Subcutaneous abdominal adipose tissue (tissue), 5 donors: ENCODE measurements around the gene NAA35.
A peak's percentile ranks its signal among the peaks of the same experiment; 100 is the strongest.

ENCODE experiments used
- H3K27ac ChIP-seq: one replicate; pipeline ENCODE4 v1.7.0; 2013; ENCODE audit warnings: low read depth, mild to moderate bottlenecking, inconsistent platforms, low read length, moderate library complexity
- H3K27me3 ChIP-seq, 5 donors: one replicate each; pipeline ENCODE4 v1.7.0; 2013; ENCODE audit warnings: low read length in 5 of 5, inconsistent platforms in 1 of 5; ENCODE audit not compliant: control insufficient read depth in 5 of 5, insufficient read depth in 4 of 5
- H3K36me3 ChIP-seq, 5 donors: one replicate each; pipeline ENCODE4 v1.7.0; 2013; ENCODE audit warnings: low read length in 5 of 5; ENCODE audit not compliant: control insufficient read depth in 5 of 5, insufficient read depth in 5 of 5
- H3K4me1 ChIP-seq, 5 donors: one replicate each; pipeline ENCODE4 v1.7.0; 2013; ENCODE audit warnings: low read length in 5 of 5, mild to moderate bottlenecking in 3 of 5, moderate library complexity in 1 of 5; ENCODE audit not compliant: control insufficient read depth in 5 of 5, insufficient read depth in 5 of 5
- H3K4me3 ChIP-seq, 5 donors: one replicate each; pipeline ENCODE4 v1.7.0; 2013; ENCODE audit warnings: low read length in 5 of 5, low read depth in 1 of 5
- H3K9ac ChIP-seq, 5 donors: one replicate each; pipeline ENCODE4 v1.7.0; 2013; ENCODE audit warnings: low read length in 5 of 5, mild to moderate bottlenecking in 4 of 5, moderate library complexity in 3 of 5
- H3K9me3 ChIP-seq, 5 donors: one replicate each; pipeline ENCODE4 v1.7.0; 2013; ENCODE audit warnings: low read length in 5 of 5; ENCODE audit not compliant: control insufficient read depth in 5 of 5
- donor health status: healthy.
- donor health status: healthy.
- donor health status: healthy.
- donor health status: healthy.
- donor health status: healthy.

The NAA35 gene

DNA sequence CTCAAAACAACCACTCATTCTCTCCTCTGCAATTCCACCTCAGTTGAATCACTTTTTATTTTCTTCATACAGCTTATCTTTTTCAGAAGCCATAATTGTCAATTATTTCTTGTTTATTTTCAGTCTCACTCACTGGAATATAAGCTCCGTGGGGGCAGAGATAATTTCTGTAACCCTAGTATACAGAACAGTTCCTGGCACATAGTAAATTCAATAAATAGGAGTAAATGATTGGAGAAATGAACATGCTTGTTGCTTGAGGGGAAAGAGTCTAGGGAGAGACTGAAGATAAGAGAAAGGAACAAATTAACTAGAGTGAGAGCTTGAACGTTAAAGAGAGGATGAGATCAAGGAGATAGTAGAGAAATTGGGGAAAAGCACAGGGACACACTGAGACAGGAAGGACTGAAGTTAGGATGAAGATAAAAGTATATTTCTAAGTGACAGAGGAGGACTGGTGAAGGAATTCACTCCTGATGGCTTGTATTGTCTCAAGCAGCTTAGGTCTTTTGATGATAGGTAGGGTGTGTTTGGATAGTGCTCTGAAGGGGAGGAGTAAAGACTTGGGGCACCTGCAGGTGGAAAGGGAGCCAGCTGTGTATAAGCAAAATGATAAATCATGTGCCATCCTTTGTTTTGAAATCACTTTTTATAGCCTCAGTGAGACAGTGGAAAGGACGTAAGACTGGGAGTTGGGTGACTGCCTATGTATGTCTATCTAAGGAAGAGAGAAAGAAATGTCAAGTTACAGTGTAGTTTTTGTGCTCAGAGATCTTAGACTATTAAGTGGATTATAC lies 2.2 kb downstream of the NAA35 start:
- no peaks in the 10 kb centered on the region for H3K9me3 ChIP-seq
- H3K36me3 ChIP-seq: peaks cover 10 to 22% (median 11%) of the 10 kb centered on the region in 5 donors
- peaks cover 3 to 26% (median 25%) of the 10 kb centered on the region in 5 donors for H3K4me1 ChIP-seq
- H3K9ac ChIP-seq: peak overlapping the region in 3 of 5 donors; percentile 20 to 51 (median 42)
- H3K4me3 ChIP-seq: no peak overlapping the region
- H3K27me3 ChIP-seq: no peaks in the 10 kb centered on the region
- H3K27ac ChIP-seq: no peak overlapping the region

DNA sequence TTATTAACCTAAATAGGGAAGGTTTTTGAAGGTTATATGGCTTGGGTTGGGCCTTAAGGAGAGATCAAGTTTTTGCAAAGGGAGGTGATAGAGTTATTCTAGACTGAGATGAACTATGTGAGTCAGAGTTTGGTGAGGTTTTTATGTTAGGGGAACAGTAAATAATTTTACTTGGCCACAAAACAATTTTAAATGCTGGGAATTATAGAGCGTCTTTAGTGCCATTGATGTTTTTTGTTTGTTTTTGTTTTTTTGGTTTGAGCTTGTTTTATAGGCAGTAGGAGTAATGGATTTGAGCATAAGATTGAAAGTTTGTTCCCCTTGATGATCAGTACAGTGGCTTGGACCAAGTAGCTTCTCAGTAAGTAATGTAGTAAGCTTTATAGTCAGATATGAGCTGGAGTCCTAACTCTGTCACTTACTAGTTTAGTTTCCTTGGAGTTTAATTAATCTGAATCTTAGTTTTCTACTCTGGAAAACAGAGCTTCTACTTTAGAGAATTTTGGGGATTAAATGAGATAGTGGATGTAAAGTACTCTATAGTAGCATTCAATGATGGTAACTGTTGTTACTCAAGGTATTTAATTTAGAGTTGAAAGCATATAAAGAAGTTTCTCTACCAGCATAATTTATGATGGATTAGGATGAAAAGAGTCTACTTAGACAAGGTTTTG lies 2.9 kb downstream of the NAA35 start:
- Histone ChIP-seq H3K27ac (no peak overlapping the region), H3K4me1 (peaks cover 3 to 26% (median 25%) of the 10 kb centered on the region in 5 donors), H3K36me3 (peaks cover 10 to 22% (median 11%) of the 10 kb centered on the region in 5 donors)

DNA sequence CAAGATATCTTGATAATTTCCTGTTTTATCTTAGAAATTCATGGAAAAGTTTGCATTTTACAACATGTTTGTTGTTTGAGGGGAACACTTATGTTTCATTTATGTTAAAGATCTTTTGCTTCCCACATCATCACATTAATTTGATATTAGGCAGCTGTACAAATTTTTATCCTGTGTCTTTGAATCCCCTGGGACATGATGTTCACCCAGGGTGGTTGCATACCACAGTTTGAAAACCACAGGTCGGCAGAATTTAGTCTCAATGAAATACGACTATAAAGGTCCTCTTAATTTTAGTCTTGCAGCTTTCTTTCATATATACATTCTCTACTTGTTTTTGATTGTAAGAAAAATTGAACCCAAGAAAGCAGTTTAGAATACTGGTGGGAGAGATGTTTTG lies 3.7 kb downstream of the NAA35 start:
- Histone ChIP-seq H3K27me3 (no peaks in the 10 kb centered on the region), H3K4me1 (peaks cover 3 to 29% (median 28%) of the 10 kb centered on the region in 5 donors), H3K9ac (no peak overlapping the region), H3K9me3 (no peaks in the 10 kb centered on the region), H3K27ac (no peak overlapping the region), H3K4me3 (no peak overlapping the region), H3K36me3 (peaks cover 10 to 22% (median 11%) of the 10 kb centered on the region in 5 donors)

More for the DNA sequence above, 2.9 kb downstream of the NAA35 start:
- H3K9me3 ChIP-seq: no peaks in the 10 kb centered on the region
- H3K9ac ChIP-seq: no peak overlapping the region
- no peaks in the 10 kb centered on the region for H3K27me3 ChIP-seq
- H3K4me3 ChIP-seq: no peak overlapping the region

DNA sequence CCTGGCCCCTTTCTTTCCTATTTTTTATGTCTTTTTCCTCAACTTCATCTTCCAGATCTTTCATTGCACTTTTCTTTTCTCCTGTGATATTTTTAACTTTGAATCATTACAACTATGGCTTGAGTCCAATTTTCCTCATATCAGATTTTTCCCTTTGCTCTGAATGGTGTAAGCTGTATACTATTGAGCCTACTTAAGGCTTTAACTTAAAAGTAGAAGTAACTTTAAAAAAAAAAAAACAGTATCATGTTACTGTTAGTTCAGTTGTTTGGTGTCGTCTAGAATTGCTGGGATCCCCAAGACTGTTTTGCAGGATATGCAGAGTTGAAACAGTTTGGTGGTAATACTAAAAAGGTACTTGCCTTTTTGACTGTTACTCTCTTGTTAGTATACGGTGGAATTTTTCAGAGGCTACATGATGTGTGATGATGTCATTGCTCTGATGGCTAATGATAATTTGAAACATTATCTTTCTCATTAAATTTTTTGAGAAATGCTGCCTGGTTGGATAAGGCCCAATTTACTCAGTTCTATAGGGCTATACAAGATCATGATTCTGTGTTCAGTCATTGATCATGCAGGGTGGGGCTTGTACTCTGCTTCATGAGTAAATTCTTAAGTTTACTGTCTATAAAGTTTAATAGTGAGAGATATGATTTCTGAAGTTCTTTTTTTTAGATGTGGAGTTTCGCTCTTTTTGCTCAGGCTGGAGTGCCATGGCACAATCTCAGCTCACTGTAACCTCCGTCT lies 8.8 kb downstream of the NAA35 start:
- H3K4me1 ChIP-seq: peaks cover 0 to 18% (median 15%) of the 10 kb centered on the region in 5 donors

DNA sequence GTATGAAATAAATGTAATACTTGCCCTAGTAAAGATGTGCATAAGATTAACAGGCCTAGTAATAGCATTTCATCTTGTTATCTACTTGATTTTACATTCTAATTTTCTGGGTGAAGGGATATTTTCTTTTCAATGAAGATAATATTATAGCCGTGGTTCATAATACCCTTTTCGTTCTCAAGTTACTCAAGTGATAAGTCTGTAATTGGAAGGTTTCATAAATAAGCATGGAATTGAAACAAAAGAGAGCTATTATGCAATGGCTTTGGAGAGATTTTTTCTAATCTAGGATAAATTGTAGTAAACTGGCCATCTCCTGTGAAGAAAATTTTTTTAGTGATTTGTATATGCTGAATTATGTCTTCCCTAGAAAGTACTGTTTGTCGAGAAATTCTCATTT lies 19.0 kb downstream of the NAA35 start:
- Histone ChIP-seq H3K9ac (no peak overlapping the region), H3K4me3 (no peak overlapping the region), H3K9me3 (no peaks in the 10 kb centered on the region), H3K36me3 (peaks cover 16 to 41% (median 19%) of the 10 kb centered on the region in 5 donors), H3K4me1 (peaks cover 0 to 10% (median 5%) of the 10 kb centered on the region in 5 donors), H3K27me3 (no peaks in the 10 kb centered on the region), H3K27ac (no peak overlapping the region)

More for the DNA sequence above, 8.8 kb downstream of the NAA35 start:
- Histone ChIP-seq H3K36me3 (peaks cover 6 to 10% (median 8%) of the 10 kb centered on the region in 5 donors), H3K9me3 (no peaks in the 10 kb centered on the region), H3K27me3 (no peaks in the 10 kb centered on the region), H3K27ac (no peak overlapping the region), H3K9ac (peak overlapping the region in 2 of 5 donors; percentile 13 to 46), H3K4me3 (no peak overlapping the region)

DNA sequence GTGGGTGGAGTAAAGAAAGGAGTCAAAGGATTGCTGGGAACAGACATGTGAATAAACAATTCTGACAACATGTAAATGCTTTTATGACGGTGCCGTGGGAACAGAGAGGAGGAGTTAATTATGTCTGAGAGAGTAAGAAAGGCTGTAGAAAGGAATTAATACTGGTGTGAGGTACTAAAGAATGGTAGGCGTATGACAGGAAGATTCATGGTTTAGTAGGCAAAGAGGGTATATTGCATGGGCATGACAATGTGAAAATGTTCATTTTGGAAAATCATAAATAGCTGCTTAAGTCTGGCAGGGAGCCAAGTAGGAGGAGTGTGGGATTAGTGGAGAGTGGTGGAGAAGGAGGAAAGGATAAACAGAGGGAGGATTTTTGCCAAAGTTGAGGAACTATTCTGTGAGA lies 19.7 kb downstream of the NAA35 start:
- peaks cover 21 to 46% (median 24%) of the 10 kb centered on the region in 5 donors for H3K36me3 ChIP-seq
- no peak overlapping the region for H3K27ac ChIP-seq
- H3K9ac ChIP-seq: no peak overlapping the region

DNA sequence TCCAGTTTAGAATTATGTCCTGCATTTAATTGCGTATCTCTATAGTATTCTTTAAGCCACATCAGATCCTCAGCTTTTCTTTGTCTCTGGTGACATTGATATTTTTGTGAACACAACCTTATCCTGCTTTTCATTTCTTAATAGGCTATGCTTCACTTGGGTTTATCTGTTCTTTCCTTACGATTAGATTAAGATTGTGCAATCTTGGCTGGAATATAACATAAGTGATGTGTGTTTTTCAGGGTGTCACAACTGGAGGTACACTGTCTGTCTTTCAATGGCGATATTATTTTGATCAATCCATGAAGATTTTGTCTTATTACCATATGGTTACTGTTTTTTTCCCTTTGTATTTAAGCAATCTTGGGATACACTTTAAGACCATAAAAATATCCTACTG lies 23.6 kb downstream of the NAA35 start:
- peaks cover 20 to 49% (median 30%) of the 10 kb centered on the region in 5 donors for H3K36me3 ChIP-seq
- H3K9me3 ChIP-seq: no peaks in the 10 kb centered on the region
- peaks cover 0 to 13% (median 5%) of the 10 kb centered on the region in 5 donors for H3K4me1 ChIP-seq
- H3K27ac ChIP-seq: no peak overlapping the region
- no peak overlapping the region for H3K4me3 ChIP-seq
- H3K9ac ChIP-seq: no peak overlapping the region
- no peaks in the 10 kb centered on the region for H3K27me3 ChIP-seq

More for the DNA sequence above, 19.7 kb downstream of the NAA35 start:
- Histone ChIP-seq H3K4me1 (peaks cover 0 to 10% (median 5%) of the 10 kb centered on the region in 5 donors), H3K9me3 (no peaks in the 10 kb centered on the region), H3K27me3 (no peaks in the 10 kb centered on the region), H3K4me3 (no peak overlapping the region)

DNA sequence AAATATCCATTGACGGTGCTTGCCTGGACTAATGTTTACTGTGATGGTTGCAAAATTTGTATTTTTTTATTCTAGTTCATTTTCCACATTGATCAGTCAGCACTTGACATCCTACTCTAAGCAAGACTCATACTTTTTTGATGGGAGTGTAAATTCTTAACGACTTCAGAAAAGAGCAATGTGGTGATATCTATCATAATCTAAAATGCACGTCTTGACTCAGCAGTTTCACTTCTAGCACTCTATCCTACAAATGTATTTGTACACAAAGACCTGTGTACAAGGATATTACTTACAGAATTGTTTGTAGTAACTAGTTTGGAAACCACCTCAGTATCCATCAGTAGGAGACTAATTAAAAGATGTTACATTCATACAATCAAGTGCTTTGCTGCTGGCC lies 24.0 kb downstream of the NAA35 start:
- Histone ChIP-seq H3K4me3 (no peak overlapping the region), H3K27ac (no peak overlapping the region), H3K9me3 (no peaks in the 10 kb centered on the region), H3K27me3 (no peaks in the 10 kb centered on the region), H3K36me3 (peaks cover 21 to 53% (median 30%) of the 10 kb centered on the region in 5 donors), H3K9ac (no peak overlapping the region), H3K4me1 (peaks cover 0 to 13% (median 5%) of the 10 kb centered on the region in 5 donors)

DNA sequence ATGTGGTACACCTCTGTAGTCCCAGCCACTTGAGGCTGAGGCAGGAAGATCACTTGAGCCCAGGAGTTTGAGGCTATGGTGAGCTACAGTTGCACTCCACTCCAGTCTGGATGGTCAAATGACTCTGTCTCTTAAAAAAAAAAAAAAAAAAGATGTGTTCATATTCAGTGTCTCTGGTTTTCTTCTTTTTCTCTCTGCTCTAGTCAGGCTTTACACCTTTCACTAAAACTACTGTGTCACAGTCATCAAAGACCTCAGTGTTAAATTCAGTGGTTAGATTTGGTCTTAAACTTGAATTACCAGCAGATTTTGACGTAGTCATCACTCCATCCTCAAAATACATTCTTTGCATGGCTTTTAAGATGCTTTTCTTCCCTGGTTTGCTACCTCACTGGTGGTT lies 28.8 kb downstream of the NAA35 start:
- H3K4me3 ChIP-seq: no peak overlapping the region
- H3K36me3 ChIP-seq: peaks cover 14 to 37% (median 35%) of the 10 kb centered on the region in 5 donors

More for the DNA sequence above, 28.8 kb downstream of the NAA35 start:
- H3K27ac ChIP-seq: no peak overlapping the region
- peaks cover 0 to 7% (median 0%) of the 10 kb centered on the region in 5 donors for H3K4me1 ChIP-seq
- H3K9ac ChIP-seq: no peak overlapping the region
- no peaks in the 10 kb centered on the region for H3K9me3 ChIP-seq
- H3K27me3 ChIP-seq: no peaks in the 10 kb centered on the region
